OCI-LY7 (cell line): ENCODE results near the gene CCDC15.

ENCODE experiments used
- CTCF ChIP-seq: fragments of 200-600 bp; sonication (generic); conservative IDR thresholded peaks from 2 replicates; pipeline ENCODE4 v1.5.1; 2014; ENCODE audit warnings: mild to moderate bottlenecking, antibody characterized with exemption, low read length, moderate library complexity, mixed read lengths
- EZH2phosphoT487 ChIP-seq: fragments of 200-600 bp; sonication (generic); IDR thresholded peaks from 2 replicates; pipeline ENCODE4 v1.6.1; 2018; ENCODE audit warnings: low read depth, borderline replicate concordance, mild to moderate bottlenecking, mixed run types, antibody characterized with exemption, low read length, moderate library complexity, mixed read lengths

GRCh38 chr11:125071435-125071834 lies 117.4 kb downstream of the CCDC15 start:
- TF ChIP-seq CTCF, result no peak
- TF ChIP-seq EZH2phosphoT487, result no peak
